B cell (primary cell): Measurements from ENCODE around the gene ST6GAL2. TPM values are rescaled to one million over a fixed set of nuclear protein-coding genes. Genes with fewer than 3 reads are reported as not detected.

Experiments used
- ATAC-seq: fragments of 200-7000 bp; cut with Tn5 transposase; one replicate; pipeline ENCODE4 v1.10.0; 2021; ENCODE audit warnings: low read depth, mild to moderate bottlenecking, moderate number of reproducible peaks, moderate library complexity
- CTCF ChIA-PET: fragments of 350-600 bp; sonication (Branson Sonifier 250); formaldehyde crosslinking; loops from one replicate; lab custom pipeline; 2021; ENCODE audit warnings: antibody characterized with exemption, inconsistent platforms; lab: Charles Lee
- POLR2A ChIA-PET: fragments of 350-600 bp; sonication (Branson Sonifier 250); formaldehyde crosslinking; loops from one replicate; lab custom pipeline; 2021; ENCODE audit warnings: antibody characterized with exemption; lab: Charles Lee
- DNase-seq: peaks from one replicate; pipeline ENCODE4 v3.0.0; 2013
- H2AFZ ChIP-seq: 2 replicates; pipeline ENCODE4 v1.6.1; 2012; ENCODE audit warnings: mild to moderate bottlenecking, low read depth, low read length; ENCODE audit not compliant: insufficient read depth, poor library complexity, severe bottlenecking
- H3K27ac ChIP-seq, 2 donors: 1 replicate in 1 of 2; 2 replicates in 1 of 2; pipeline ENCODE4 v1.5.1; 2012 to 2013; ENCODE audit warnings: low read length in 2 of 2, mild to moderate bottlenecking in 2 of 2, moderate library complexity in 1 of 2
- H3K27me3 ChIP-seq, 4 experiments: fragments of 200-600 bp in 1 of 4; sonication (generic) in 1 of 4; replicated peaks in 1 of 4; 1 replicate in 2 of 4; 2 replicates in 2 of 4; pipeline versions ENCODE4 v1.6.1 to v1.7.0; 2013 to 2016; ENCODE audit warnings: low read length in 3 of 4, mild to moderate bottlenecking in 2 of 4, mixed read lengths in 1 of 4, moderate library complexity in 1 of 4; ENCODE audit not compliant: insufficient read depth in 4 of 4, control insufficient read depth in 3 of 4; ENCODE audit errors: control extremely low read depth in 1 of 4
- H3K36me3 ChIP-seq, 2 experiments: replicated peaks in 1 of 2; 1 replicate in 1 of 2; 2 replicates in 1 of 2; pipeline versions ENCODE4 v1.6.1 to v1.7.1; 2013; ENCODE audit warnings: low read length in 1 of 2; ENCODE audit not compliant: insufficient read depth in 2 of 2, control insufficient read depth in 1 of 2; ENCODE audit errors: control extremely low read depth in 1 of 2, extremely low read depth in 1 of 2
- H3K4me1 ChIP-seq, 2 donors: fragments of 200-600 bp in 1 of 2; sonication (generic) in 1 of 2; 1 replicate in 1 of 2; 2 replicates in 1 of 2; pipeline versions ENCODE4 v1.5.1 to v1.6.1; 2013 to 2017; ENCODE audit warnings: low read length in 2 of 2; ENCODE audit not compliant: control insufficient read depth in 2 of 2, insufficient read depth in 2 of 2
- H3K4me2 ChIP-seq: replicated peaks from 2 replicates; pipeline ENCODE3; 2012; ENCODE audit warnings: mild to moderate bottlenecking, low read depth, low read length; ENCODE audit not compliant: poor library complexity, severe bottlenecking
- H3K4me3 ChIP-seq, 5 experiments: fragments of 200-600 bp in 1 of 5; sonication (generic) in 1 of 5; 1 replicate in 3 of 5; 2 replicates in 2 of 5; pipeline versions ENCODE4 v1.5.1 to v1.7.0; 2011 to 2016; ENCODE audit warnings: low read length in 4 of 5, mild to moderate bottlenecking in 4 of 5, low read depth in 2 of 5, control low read depth in 1 of 5, moderate library complexity in 1 of 5; ENCODE audit not compliant: insufficient read depth in 1 of 5; ENCODE audit errors: control extremely low read depth in 1 of 5, extremely low read depth in 1 of 5
- H3K79me2 ChIP-seq: fragments of 200-600 bp; sonication (generic); one replicate; pipeline ENCODE4 v1.6.0; 2016; ENCODE audit warnings: low read length; ENCODE audit not compliant: control insufficient read depth, insufficient read depth
- H3K9ac ChIP-seq: fragments of 200-600 bp; sonication (generic); 2 replicates; pipeline ENCODE4 v1.6.1; 2017; ENCODE audit warnings: mild to moderate bottlenecking, low read length, moderate library complexity
- H3K9me3 ChIP-seq, 3 donors: one replicate each; pipeline versions ENCODE4 v1.6.1 to v1.7.1; 2013; ENCODE audit warnings: low read length in 2 of 3; ENCODE audit not compliant: control insufficient read depth in 2 of 3, insufficient read depth in 1 of 3; ENCODE audit errors: control extremely low read depth in 1 of 3
- H4K20me1 ChIP-seq: 2 replicates; pipeline ENCODE4 v1.6.0; 2012; ENCODE audit warnings: mild to moderate bottlenecking, low read length; ENCODE audit not compliant: insufficient read depth, control insufficient read depth, poor library complexity, severe bottlenecking
- H3K27ac Mint-ChIP-seq: one replicate; pipeline ENCODE4 v1.8.0; 2021; ENCODE audit warnings: mixed read lengths
- H3K27me3 Mint-ChIP-seq: one replicate; pipeline ENCODE4 v1.8.0; 2021; ENCODE audit warnings: mixed read lengths
- H3K4me1 Mint-ChIP-seq: one replicate; pipeline ENCODE4 v1.8.0; 2021; ENCODE audit warnings: mixed read lengths
- H3K4me3 Mint-ChIP-seq: one replicate; pipeline ENCODE4 v1.8.0; 2021; ENCODE audit warnings: mixed read lengths
- H3K9me3 Mint-ChIP-seq: one replicate; pipeline ENCODE4 v1.8.0; 2022; ENCODE audit warnings: mixed read lengths; ENCODE audit not compliant: insufficient read depth
- CTCF ChIP-seq: fragments of 200-600 bp; IDR thresholded peaks from one replicate; pipeline ENCODE4 v1.8.0; 2022; ENCODE audit warnings: antibody characterized with exemption, mild to moderate bottlenecking
- EZH2 ChIP-seq: IDR thresholded peaks from 2 replicates; pipeline ENCODE4 v1.6.1; 2012; ENCODE audit warnings: borderline replicate concordance, low read depth, mild to moderate bottlenecking, moderate library complexity, low read length; ENCODE audit not compliant: insufficient read depth, poor library complexity, severe bottlenecking
- WGBS: methylation state at CpG from one replicate; pipeline ENCODE4 v1.1.5; 2013; ENCODE audit warnings: missing lambda C conversion rate; ENCODE audit not compliant: insufficient coverage; 5-methylcytosine and 5-hydroxymethylcytosine counted together
- intact Hi-C: fragments of 100-400 bp; cut with micrococcal nuclease; formaldehyde crosslinking; loops from one replicate; pipeline ENCODE4 v1.10.0; 2022
- polyA plus RNA-seq: library from polyadenylated mRNA; depleted of rRNA; stranded (reverse); fragments of >200 nt; gene quantifications from 2 replicates; pipeline ENCODE4 v1.2.3, GENCODE V29; 2012
- total RNA-seq, 2 donors: library from RNA; stranded (reverse); fragments of 120-200 nt in 1 of 2; gene quantifications; 1 replicate in 1 of 2; 2 replicates in 1 of 2; pipeline versions ENCODE4 v1.2.3 to v1.2.4, GENCODE V29; 2013 to 2022

ST6GAL2 gene
- total and polyA plus RNA-seq, 2 donors (not counting 1 experiment from before 2014, with no cell fraction given) = not detected

GRCh38 chr2:106839849-106840595, 45.9 kb downstream of the ST6GAL2 start:
- no peak overlapping the region for H3K27ac ChIP-seq
- Mint-ChIP-seq H3K9me3 (no peaks in the 10 kb centered on the region), H3K4me1 (no peaks in the 10 kb centered on the region), H3K27me3 (no peaks in the 10 kb centered on the region), H3K27ac (no peak overlapping the region), H3K4me3 (no peak overlapping the region)
- H3K9ac ChIP-seq = no peak overlapping the region
- ATAC-seq (no peak), DNase-seq (no peak)
- ChIA-PET POLR2A (no interaction called here), CTCF (no interaction called here)
- no peaks in the 10 kb centered on the region for H3K27me3 ChIP-seq
- intact Hi-C loops = no loop called here
- H3K4me2 ChIP-seq = no peak overlapping the region
- H3K79me2 ChIP-seq = no peaks in the 10 kb centered on the region
- TF ChIP-seq CTCF (no peak), EZH2 (no peak)
- no peak overlapping the region for H3K4me3 ChIP-seq
- WGBS = 80% methylated on average over 2 of the region's 7 CpGs
- H4K20me1 ChIP-seq = no peaks in the 10 kb centered on the region
- no peaks in the 10 kb centered on the region for H3K4me1 ChIP-seq
- H3K9me3 ChIP-seq = peaks cover 0 to 16% (median 0%) of the 10 kb centered on the region in 3 donors
- no peak overlapping the region for H2AFZ ChIP-seq
- H3K36me3 ChIP-seq = no peaks in the 10 kb centered on the region

- H3K9me3 ChIP-seq = peaks cover 0 to 2% (median 0%) of the 10 kb centered on the region in 3 donors
- H4K20me1 ChIP-seq = no peaks in the 10 kb centered on the region
Observed at GRCh38 chr2:106833256-106833655, 52.7 kb downstream of the ST6GAL2 start.

More at GRCh38 chr2:106833256-106833655, 52.7 kb downstream of the ST6GAL2 start:
- no peak overlapping the region for H3K4me2 ChIP-seq
- H3K36me3 ChIP-seq = no peaks in the 10 kb centered on the region
- ChIA-PET POLR2A (no interaction called here), CTCF (no interaction called here)
- no peak overlapping the region for H3K27ac ChIP-seq
- intact Hi-C loops = no loop called here
- Mint-ChIP-seq H3K4me1 (no peaks in the 10 kb centered on the region), H3K9me3 (no peaks in the 10 kb centered on the region), H3K4me3 (no peak overlapping the region), H3K27ac (no peak overlapping the region), H3K27me3 (no peaks in the 10 kb centered on the region)
- DNase-seq (no peak), ATAC-seq (no peak)
- H3K4me1 ChIP-seq = no peaks in the 10 kb centered on the region
- H3K9ac ChIP-seq = no peak overlapping the region
- no CpG with 5 or more reads among the region's 3 CpGs for WGBS
- no peak overlapping the region for H3K4me3 ChIP-seq
- no peaks in the 10 kb centered on the region for H3K27me3 ChIP-seq
- no peak overlapping the region for H2AFZ ChIP-seq
- H3K79me2 ChIP-seq = no peaks in the 10 kb centered on the region
- TF ChIP-seq CTCF = no peak
- TF ChIP-seq EZH2 = no peak
